DOHH2 (cell line): ENCODE results near the gene NPBWR2.

Experiments
- CTCF ChIP-seq: fragments of 200-600 bp; sonication (generic); IDR thresholded peaks from one replicate; pipeline ENCODE4 v1.5.1; 2014; ENCODE audit warnings: antibody characterized with exemption, mild to moderate bottlenecking, low read depth, low read length; ENCODE audit not compliant: poor library complexity, severe bottlenecking
- EZH2phosphoT487 ChIP-seq: fragments of 200-600 bp; sonication (generic); IDR thresholded peaks from 2 replicates; pipeline ENCODE4 v1.6.1; 2017; ENCODE audit warnings: borderline replicate concordance, mild to moderate bottlenecking, antibody characterized with exemption, low read length, moderate library complexity, mixed read lengths

- no peak for TF ChIP-seq CTCF
- TF ChIP-seq EZH2phosphoT487: no peak
These were observed 23.3 kb downstream of the NPBWR2 start, which contains the start of gene LKAAEAR1 for GRCh38 chr20:64083804-64084684.
